Measurements from ENCODE around the gene APEH.

APEH gene

GRCh38 chr3:49727154-49727923, 53.2 kb downstream of the APEH start:
- Histone ChIP-seq H3K36me3 (ENCODE audit: insufficient read depth, low read length) (no peaks in the 10 kb centered on the region; the same call in 1 of the 2 replicates), H3K9ac (ENCODE audit: insufficient read length) (no peak overlapping the region), H3K4me3 (no peak overlapping the region), H3K27ac (no peak overlapping the region), H3K9me3 (ENCODE audit: low read depth, low read length) (no peaks in the 10 kb centered on the region)
- TF ChIP-seq FOXP2 (optimal IDR thresholded peaks at IDR 0.05; ENCODE audit: control extremely low read depth, extremely low read length, insufficient read depth): no peak
- TF ChIP-seq EZH2 (IDR thresholded peaks at IDR 0.05): no peak
- TF ChIP-seq POLR2AphosphoS5 (IDR thresholded peaks at IDR 0.05; ENCODE audit: borderline replicate concordance, low read depth, low read length): no peak
- DNase-seq (ENCODE audit: low read depth, low spot score): no peak

- H3K27ac ChIP-seq: no peak overlapping the region
- H3K9me3 ChIP-seq (ENCODE audit: low read depth, low read length): no peaks in the 10 kb centered on the region
- no peak for DNase-seq (ENCODE audit: low read depth, low spot score)
- TF ChIP-seq FOXP2 (optimal IDR thresholded peaks at IDR 0.05; ENCODE audit: control extremely low read depth, extremely low read length, insufficient read depth) (no peak), POLR2AphosphoS5 (IDR thresholded peaks at IDR 0.05; ENCODE audit: borderline replicate concordance, low read depth, low read length) (no peak), EZH2 (IDR thresholded peaks at IDR 0.05) (no peak)
- no peak overlapping the region for H3K4me3 ChIP-seq
- peaks cover 5% of the 10 kb centered on the region; the same call in 1 of the 2 replicates for H3K36me3 ChIP-seq (ENCODE audit: insufficient read depth, low read length)
- no peak overlapping the region for H3K9ac ChIP-seq (ENCODE audit: insufficient read length)
Measured at GRCh38 chr3:49727924-49728361, 53.8 kb downstream of the APEH start.

GRCh38 chr3:49729966-49730609, 55.9 kb downstream of the APEH start:
- Histone ChIP-seq H3K4me3 (no peak overlapping the region), H3K9ac (ENCODE audit: insufficient read length) (no peak overlapping the region), H3K27ac (no peak overlapping the region), H3K9me3 (ENCODE audit: low read depth, low read length) (no peaks in the 10 kb centered on the region), H3K36me3 (ENCODE audit: insufficient read depth, low read length) (peaks cover 10% of the 10 kb centered on the region; the same call in 1 of the 2 replicates)
- DNase-seq (ENCODE audit: low read depth, low spot score): no peak
- no peak for TF ChIP-seq EZH2 (IDR thresholded peaks at IDR 0.05)
- no peak for TF ChIP-seq FOXP2 (optimal IDR thresholded peaks at IDR 0.05; ENCODE audit: control extremely low read depth, extremely low read length, insufficient read depth)
- no peak for TF ChIP-seq POLR2AphosphoS5 (IDR thresholded peaks at IDR 0.05; ENCODE audit: borderline replicate concordance, low read depth, low read length)

GRCh38 chr3:49732597-49732996, 58.4 kb downstream of the APEH start:
- Histone ChIP-seq H3K9ac (ENCODE audit: insufficient read length) (no peak overlapping the region), H3K4me3 (no peak overlapping the region), H3K27ac (no peak overlapping the region), H3K36me3 (ENCODE audit: insufficient read depth, low read length) (peaks cover 11% of the 10 kb centered on the region; the same call in 1 of the 2 replicates), H3K9me3 (ENCODE audit: low read depth, low read length) (no peaks in the 10 kb centered on the region)
- TF ChIP-seq FOXP2 (optimal IDR thresholded peaks at IDR 0.05; ENCODE audit: control extremely low read depth, extremely low read length, insufficient read depth) (no peak), EZH2 (IDR thresholded peaks at IDR 0.05) (no peak), POLR2AphosphoS5 (IDR thresholded peaks at IDR 0.05; ENCODE audit: borderline replicate concordance, low read depth, low read length) (no peak)
- DNase-seq (ENCODE audit: low read depth, low spot score): no peak

GRCh38 chr3:49733551-49733950, 59.4 kb downstream of the APEH start:
- Histone ChIP-seq H3K9ac (ENCODE audit: insufficient read length) (no peak overlapping the region), H3K27ac (no peak overlapping the region), H3K36me3 (ENCODE audit: insufficient read depth, low read length) (peaks cover 17% of the 10 kb centered on the region; the same call in 1 of the 2 replicates), H3K9me3 (ENCODE audit: low read depth, low read length) (no peaks in the 10 kb centered on the region), H3K4me3 (no peak overlapping the region)
- DNase-seq (ENCODE audit: low read depth, low spot score): no peak
- no peak for TF ChIP-seq FOXP2 (optimal IDR thresholded peaks at IDR 0.05; ENCODE audit: control extremely low read depth, extremely low read length, insufficient read depth)
- TF ChIP-seq EZH2 (IDR thresholded peaks at IDR 0.05): no peak
- TF ChIP-seq POLR2AphosphoS5 (IDR thresholded peaks at IDR 0.05; ENCODE audit: borderline replicate concordance, low read depth, low read length): no peak

All from SK-N-MC (cell line).